LNCaP clone FGC (cell line): Measurements from ENCODE around the gene LYRM1.

Experiments used
- DNase-seq: peaks from one replicate; pipeline ENCODE4 v3.0.0-alpha.2; 2011; ENCODE audit warnings: low read depth
- H3K4me3 ChIP-seq: 2 replicates; pipeline ENCODE4 v1.5.1; 2011; ENCODE audit warnings: mild to moderate bottlenecking, low read depth, low read length, control low read depth
- TF ChIP-seq, protein P1 (sequence below): IDR thresholded peaks from 2 replicates; pipeline ENCODE4 v1.5.1; 2012; ENCODE audit warnings: mild to moderate bottlenecking; ENCODE audit not compliant: control insufficient read depth, insufficient read depth; ENCODE audit errors: extremely low read depth

LYRM1 gene

DNA sequence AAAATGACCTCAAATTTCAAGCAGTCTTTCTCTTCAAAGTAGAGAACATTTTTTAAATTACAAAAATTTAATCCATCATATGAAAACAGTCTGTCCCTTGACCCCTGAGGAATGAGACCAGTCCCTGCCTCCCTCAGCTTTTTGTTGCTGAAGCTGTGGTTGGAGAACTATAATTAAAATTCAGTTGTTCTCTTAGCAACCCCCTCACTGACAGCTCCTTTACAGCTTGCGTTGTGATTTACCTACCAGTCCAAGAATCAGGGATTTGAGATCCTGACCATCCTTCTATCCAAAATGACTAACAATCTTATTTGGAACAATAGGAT lies 29.8 kb downstream of the LYRM1 start:
- H3K4me3 ChIP-seq: no peak overlapping the region
- no peak for DNase-seq

DNA sequence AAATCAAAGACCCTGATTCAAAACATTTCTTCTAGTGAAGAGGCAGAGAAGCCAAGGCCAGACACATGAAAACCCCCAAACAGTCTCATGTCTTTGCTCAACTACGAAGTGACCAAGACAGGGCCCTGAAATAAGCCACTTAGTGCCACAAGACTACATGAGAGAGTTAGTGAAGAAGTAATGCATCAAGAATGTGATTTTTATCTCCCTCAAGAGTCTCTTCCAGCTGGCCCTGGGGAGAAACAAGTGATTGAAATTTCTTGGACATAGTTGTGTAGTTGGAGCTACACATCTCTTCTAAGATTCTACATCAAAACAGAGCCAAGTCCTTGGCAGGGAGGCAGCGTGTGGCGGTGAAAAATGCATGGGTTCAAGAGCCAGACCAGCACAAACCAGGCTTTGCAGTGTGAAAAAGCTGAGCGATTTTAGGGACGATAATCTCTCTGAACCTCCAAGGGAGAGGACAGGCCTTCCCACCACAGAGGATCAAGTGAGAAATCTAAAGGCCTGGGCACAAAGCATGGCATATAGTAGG lies 30.6 kb downstream of the LYRM1 start:
- DNase-seq: no peak
- TF ChIP-seq, protein P1, sequence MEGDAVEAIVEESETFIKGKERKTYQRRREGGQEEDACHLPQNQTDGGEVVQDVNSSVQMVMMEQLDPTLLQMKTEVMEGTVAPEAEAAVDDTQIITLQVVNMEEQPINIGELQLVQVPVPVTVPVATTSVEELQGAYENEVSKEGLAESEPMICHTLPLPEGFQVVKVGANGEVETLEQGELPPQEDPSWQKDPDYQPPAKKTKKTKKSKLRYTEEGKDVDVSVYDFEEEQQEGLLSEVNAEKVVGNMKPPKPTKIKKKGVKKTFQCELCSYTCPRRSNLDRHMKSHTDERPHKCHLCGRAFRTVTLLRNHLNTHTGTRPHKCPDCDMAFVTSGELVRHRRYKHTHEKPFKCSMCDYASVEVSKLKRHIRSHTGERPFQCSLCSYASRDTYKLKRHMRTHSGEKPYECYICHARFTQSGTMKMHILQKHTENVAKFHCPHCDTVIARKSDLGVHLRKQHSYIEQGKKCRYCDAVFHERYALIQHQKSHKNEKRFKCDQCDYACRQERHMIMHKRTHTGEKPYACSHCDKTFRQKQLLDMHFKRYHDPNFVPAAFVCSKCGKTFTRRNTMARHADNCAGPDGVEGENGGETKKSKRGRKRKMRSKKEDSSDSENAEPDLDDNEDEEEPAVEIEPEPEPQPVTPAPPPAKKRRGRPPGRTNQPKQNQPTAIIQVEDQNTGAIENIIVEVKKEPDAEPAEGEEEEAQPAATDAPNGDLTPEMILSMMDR: no peak
- no peak overlapping the region for H3K4me3 ChIP-seq

More for the DNA sequence above, 29.8 kb downstream of the LYRM1 start:
- TF ChIP-seq, protein P1: no peak

DNA sequence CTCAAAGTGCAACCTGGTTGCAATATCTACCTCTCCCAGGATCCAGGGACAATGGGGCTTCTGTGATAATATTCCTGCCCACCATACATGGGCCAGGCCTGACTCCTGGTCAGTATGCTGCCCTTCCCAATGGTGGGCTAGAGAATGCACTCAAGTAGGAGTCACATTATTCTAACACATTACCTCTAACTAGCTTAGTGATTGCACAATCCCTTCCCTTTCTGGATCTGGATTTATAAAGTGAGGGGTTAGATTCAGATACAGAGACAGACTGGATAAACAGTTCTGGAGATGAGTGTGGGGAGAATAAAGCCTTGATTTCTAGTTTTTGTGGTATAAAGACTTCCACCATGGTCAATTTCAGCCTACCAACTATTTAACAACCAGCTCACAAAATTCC lies 33.0 kb downstream of the LYRM1 start:
- TF ChIP-seq, protein P1: no peak
- no peak for DNase-seq

DNA sequence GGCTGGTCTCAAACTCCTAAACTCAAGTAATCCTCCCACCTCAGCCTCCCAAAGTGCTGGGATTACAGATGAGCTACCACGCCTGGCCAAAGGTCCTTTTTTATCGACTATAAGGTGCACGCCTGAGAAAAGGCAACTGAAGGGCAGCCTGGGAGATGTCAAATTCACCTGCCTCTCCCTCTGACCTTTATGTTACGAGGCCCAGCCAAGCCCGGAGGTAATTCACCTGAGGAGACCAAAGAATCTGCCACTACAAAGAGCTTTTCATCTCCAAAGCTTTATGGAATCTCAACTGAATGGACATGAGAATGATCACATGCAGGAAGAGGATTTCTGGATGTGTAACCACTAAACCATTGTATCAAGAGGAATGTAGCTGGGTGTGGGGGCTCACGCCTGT lies 37.2 kb downstream of the LYRM1 start:
- DNase-seq: no peak
- TF ChIP-seq, protein P1: no peak
- no peak overlapping the region for H3K4me3 ChIP-seq

More for the DNA sequence above, 33.0 kb downstream of the LYRM1 start:
- H3K4me3 ChIP-seq: no peak overlapping the region

DNA sequence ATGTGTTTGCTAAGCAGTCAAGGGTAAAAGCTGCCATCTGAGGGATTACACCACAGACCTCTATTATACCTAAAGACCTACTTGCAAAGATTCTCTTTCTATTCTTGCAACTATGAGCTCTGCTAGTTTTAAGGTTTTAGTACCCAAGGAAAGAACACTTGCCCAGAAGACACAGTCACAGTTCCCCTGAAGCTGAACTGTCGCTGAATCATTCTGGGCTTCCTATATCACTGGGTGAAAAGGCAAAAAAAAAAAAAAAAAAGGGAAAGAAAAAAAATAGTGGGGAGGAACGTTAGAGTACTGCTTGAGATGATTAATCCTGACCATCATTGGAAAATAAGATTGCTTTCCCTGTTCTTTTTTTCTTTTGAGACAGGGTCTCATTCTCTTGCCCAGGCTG lies 37.9 kb downstream of the LYRM1 start:
- TF ChIP-seq, protein P1: no peak
- DNase-seq: no peak
- H3K4me3 ChIP-seq: no peak overlapping the region

DNA sequence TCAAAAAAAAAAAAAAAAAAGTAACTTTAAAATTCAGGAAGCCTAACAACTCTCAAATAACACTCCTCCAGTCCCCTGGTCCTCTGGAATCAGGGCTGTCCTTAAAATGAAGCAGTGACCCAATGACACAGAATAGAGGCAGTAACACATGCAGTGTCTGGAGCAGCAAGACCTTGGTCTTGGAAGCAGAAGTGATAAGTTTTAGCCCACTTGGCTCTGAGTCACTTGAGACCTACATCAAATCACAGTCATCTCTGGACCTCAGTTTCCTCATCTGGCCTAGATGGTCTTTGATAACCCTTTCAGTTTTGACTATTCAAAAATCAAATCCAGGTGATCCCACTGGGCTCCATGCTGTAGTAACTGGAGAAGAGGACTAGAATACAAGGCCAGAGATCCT lies 39.0 kb downstream of the LYRM1 start:
- H3K4me3 ChIP-seq: no peak overlapping the region
- TF ChIP-seq, protein P1: no peak
- DNase-seq: no peak

DNA sequence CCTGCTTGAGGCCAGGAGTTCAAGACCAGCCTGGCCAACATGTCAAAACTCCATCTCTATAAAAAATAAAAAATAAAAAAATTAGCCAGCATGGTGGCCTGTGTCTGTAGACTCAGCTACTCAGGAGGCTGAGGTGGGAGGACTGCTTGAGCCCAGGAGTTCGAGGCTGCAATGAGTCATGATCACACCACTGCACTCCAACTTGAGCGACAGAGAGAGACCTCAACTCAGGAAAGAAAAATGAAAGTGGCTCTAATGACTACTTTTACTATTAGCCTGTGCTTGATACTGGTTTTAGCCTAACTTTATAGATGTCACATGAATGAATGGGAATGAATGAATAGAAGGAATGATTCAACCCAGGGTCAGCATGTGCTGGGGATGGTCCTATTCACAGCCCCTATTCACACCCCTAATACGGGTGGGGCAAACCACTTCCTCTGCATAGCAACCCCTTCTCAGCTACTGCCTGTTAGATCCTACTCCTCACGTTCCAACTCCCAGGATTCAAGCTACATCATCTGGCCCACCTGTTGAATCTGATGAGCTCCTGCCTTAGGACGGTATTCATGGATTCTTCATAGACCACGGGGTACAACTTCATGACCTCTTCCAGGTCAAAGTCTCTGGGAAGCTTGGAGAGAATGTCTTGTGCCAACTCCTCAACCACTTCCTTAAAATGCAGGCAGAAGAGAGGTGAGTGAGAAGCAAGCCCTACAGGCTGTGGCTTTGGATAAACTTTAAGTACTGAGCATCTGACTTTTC lies 40.5 kb downstream of the LYRM1 start:
- TF ChIP-seq, protein P1: no peak
- no peak for DNase-seq
- no peak overlapping the region for H3K4me3 ChIP-seq
